GM19455 (cell line): ENCODE results near the gene PRSS8.
"Not testable (repeated sequence)": the region's sequence is repeated elsewhere in the genome, so short reads cannot be mapped to it uniquely, and the experiment has no call there.

Source experiments
- ATAC-seq: cut with Tn5 transposase; IDR thresholded peaks from one replicate; pipeline ENCODE4 v1.9.1; 2021; ENCODE audit not compliant: unreplicated experiment

The PRSS8 gene

DNA sequence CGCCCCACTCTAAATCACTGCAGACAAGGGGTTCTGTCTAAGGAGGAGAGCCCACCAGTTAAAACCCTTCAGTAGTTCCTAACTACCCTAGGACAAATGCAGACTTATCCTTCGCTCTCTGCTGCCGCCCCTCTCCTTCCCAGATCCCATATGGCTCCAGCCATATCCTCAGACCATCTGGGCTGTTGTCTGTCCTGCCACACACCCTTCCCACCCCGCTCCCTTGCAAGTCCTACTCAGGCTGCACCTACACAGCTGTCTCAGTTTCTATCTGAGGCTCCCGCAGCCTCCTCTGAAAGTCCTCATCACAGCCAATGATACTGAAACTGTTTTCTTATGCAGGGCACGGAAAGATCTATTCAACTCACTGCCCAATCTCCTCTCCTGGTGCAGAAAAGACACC, 28.1 kb downstream of the PRSS8 start:
- peak; percentile 38 for ATAC-seq

GRCh38 chr16:31106509-31107464, 28.7 kb downstream of the PRSS8 start:
- ATAC-seq: no peak

- ATAC-seq: peak; percentile 28
These were observed 29.8 kb downstream of the PRSS8 start for GRCh38 chr16:31105677-31106213.

DNA sequence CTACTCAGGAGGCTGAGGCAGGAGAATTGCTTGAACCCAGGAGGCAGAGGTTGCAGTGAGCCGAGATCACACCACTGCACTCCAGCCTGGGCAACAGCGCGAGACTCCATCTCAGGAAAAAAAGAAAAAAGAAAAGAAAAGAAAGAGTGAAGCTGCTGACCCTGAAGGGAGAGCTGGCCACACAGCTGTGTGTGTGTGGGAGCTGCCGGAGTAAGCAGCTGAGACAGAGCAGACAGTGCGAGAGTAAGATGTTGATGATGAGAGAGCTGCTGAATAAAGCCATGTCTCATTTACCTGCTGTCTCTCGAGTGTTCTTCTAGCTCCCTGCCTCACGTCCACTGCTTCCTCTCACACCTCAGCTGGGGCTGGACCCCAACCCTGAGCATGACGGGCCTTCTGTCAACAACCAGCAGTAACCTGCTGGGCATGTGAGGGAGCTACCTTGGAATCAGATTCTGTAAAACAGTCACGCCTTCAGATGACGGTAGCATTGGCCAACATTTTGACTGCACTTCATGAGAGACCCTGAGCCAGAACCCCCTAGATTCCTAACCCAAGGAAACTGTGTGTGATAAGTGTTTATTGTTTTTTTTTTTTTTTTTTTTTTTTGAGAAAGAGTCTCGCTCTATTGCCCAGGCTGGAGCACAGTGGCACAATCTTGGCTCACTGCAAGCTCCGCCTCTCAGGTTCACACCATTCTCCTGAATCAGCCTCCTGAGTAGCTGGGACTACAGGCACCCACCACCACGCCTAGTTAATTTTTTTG, 34.5 kb downstream of the PRSS8 start:
- ATAC-seq: not testable (repeated sequence)

DNA sequence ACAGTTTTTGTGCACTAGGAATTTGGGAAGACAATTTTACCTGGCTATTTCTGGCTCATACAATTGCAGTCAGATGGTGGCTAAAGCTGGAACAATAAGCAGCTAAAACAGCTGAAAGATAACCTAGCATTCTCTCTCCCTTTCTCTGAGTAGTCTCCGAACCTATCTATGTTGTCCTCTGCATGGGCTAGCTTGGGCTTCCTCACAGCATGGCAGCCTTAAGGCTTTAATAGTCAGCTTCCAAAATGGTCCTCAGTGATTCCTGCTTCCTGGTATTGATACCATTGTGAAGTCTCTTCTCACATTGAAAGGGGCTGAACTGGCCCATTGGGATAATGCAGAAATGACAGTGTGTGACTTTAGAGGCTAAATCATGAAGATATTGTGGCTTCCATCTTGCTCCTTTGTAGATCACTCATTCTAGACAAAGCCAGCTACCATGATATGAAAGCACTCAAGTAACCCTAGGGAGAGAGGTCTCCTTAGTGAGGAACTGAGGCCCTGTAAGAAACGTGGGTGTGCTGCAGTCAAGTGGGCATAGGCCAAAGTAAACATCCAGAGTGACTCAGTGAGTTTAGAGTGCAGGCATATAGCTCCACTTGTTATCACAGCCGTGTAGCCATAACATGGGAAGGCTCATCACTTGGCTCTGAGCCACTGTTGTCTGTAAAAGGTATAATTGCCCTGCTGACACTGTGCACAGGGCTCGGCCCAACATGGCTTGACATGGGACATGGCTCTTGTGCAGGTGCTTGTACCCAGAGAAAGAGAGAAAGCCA, 35.5 kb downstream of the PRSS8 start:
- ATAC-seq: no peak

- peak; percentile 79 for ATAC-seq
These were observed 41.0 kb downstream of the PRSS8 start, which contains the start of gene VKORC1 for GRCh38 chr16:31094424-31095120. Gene VKORC1 (minus strand): TSS chr16:31094797. CDS start chr16:31094729, 68 bp downstream.

DNA sequence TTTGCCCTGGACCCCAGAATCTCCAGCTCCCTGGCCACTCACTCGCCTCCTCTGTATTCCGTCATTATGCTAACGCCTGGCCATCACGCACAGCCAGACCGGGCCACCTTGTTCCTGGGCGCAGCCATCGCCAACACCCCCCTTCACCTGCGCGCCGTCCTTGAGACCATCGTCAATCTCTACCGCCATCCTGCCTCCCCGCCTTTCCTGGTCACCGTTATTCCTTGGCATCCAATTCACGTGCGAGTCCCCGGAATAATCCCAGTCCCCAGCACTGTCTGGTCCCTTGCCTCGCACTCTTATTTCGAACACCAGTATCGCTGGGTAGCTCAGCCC, 41.5 kb downstream of the PRSS8 start:
- ATAC-seq: no peak

DNA sequence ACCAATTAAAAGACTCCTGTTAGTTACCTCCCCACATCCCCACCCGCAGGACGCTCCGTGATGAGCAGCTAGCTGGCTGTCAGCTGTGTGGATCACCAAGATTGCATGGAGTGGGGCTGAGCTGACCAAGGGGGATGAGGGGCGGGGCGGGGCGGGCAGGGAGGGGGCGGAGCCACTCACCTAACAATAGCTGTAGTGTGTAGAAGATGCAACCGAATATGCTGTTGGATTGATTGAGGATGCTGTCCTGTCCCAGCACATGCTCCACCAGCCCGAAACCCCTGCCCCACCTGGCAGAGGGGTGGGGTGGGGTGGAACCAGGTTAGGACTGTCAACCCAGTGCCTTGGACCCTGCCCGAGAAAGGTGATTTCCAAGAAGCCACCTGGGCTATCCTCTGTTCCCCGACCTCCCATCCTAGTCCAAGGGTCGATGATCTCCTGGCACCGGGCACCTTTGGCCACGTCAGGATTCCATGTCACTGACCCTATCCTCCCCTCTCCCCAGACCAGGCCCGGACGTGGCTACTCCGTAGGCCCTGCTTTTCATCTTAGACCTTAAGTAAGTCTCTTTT, 42.3 kb downstream of the PRSS8 start:
- ATAC-seq: no peak

DNA sequence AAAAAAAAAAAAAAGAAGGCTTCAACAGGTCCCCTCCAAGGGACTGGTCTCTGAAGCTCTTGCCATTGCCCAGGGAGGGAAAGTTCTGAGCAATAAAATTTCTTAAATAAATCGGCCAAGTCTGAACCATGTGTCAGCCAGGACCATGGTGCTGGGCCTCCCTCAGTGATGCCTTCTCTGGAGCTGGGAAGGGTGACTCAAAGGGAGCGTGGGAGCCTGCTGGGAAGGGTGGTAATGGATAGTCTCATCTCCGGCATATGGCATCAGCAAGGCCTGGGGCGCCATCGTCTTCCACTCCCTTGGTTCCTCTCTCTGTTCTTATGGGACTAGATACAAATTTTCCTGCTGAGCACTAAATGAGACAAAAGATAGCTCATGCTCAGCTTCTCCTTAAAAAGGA, 43.2 kb downstream of the PRSS8 start:
- no peak for ATAC-seq

DNA sequence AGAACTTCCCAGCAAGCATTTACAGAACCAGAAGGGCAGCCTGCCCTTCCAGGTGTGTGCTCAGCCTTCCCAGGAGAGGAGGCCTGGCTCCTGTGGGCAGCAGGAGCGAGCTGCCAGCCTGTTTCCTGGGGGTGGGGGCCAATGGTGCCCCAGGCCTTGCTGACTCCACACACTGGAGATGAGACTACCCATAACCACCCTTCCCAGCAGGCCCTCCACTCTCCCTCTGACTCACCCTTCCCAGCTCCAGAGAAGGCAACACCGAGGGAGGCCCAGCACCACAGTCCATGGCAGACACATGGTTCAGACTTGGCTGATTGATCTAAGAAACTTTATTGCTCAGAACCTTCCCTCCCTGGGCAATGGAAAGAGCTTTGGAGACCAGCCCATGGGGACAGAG, 45.0 kb downstream of the PRSS8 start:
- ATAC-seq: no peak

DNA sequence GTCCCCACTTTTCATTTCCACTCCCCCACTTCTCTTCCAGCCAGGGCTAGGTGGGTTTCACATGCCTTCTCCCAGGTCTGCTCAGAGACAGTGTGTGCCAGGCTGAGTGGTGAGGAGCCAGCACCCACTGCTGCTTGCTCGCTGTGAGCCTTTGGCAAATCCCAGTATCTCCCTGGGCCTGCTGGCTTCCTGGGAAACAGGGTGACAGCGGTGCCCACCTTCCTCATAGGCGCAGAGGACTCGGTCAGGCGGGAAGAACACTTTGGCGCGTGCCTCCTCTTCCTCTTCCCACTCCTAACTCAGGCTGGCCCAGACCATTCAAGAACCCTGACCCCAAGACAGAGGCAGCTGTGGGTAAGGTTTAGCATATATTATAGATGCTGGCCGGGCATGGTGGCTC, 46.3 kb downstream of the PRSS8 start:
- no peak for ATAC-seq

GRCh38 chr16:31088459-31089183, 46.9 kb downstream of the PRSS8 start, which contains the start of gene PRSS53:
Gene PRSS53 (minus strand): TSS chr16:31088943. CDS start chr16:31088809, 134 bp downstream.
- ATAC-seq: no peak

- no peak for ATAC-seq
These were observed 47.6 kb downstream of the PRSS8 start for GRCh38 chr16:31087971-31088370.

DNA sequence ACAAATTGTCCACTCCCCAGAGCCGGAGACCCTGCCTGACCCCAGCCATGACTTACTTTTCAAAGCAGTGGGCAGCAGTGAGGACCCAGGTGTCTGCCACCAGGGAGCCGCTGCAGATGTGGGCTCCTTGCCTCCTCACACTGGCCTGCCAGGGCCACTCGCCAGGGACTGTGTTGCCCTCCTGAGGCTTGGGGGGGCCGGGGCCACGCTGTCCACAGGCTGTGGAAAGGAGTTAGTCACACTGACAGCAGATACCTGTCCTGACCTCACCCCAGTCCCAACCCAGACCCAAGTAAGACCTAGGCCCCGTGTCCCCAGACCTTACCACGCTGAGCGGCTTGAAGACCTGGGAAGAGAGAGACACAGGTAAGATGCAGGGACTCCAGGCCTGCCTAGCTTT, 48.0 kb downstream of the PRSS8 start:
- no peak for ATAC-seq

- ATAC-seq: no peak
These were observed 49.0 kb downstream of the PRSS8 start for GRCh38 chr16:31086629-31086906.

DNA sequence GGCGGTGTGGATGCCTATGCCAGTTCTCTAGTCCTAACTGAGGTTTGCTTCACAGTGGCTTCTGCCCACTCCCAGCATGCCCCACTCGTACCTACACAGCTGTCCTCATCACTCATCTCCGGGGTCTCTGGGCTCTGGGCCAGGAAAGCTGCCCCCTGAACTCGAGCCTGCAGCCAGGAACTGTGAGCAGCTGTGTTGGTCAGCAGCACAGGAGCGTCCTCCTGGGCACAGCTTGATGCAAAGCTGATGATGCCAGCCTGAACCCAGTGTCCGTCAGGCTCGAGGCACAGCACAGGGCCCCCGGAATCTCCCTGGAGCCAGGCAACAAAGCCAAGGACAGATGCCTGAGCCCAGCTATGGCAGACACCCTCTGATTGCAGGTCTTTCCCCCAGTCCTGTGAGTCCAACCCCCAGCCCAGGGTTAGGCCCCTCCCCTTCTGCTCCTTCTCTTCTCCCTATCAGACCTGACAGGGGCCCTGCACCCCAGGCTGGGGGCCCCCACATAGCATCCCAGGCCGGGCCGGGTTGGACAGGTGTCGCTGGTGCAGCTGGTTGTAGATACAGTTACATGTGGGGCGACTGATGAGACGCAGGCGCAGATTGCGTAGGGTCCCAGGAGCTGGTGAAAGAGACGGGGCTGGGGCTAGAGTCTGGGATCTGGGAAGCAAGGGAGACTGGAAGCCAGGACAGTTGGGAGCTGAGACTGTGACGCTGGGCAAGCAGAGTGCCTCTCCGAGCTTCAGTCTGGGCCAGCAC, 49.5 kb downstream of the PRSS8 start:
- ATAC-seq: no peak

- no peak for ATAC-seq
These were observed 50.1 kb downstream of the PRSS8 start for GRCh38 chr16:31085411-31085810.

- ATAC-seq: no peak
These were observed 50.8 kb downstream of the PRSS8 start for GRCh38 chr16:31084584-31085302.
